ENCODE measurements around the gene ALPI.
"Not testable (repeated sequence)": the region's sequence is repeated elsewhere in the genome, so short reads cannot be mapped to it uniquely, and the experiment has no call there.

The ALPI gene

DNA sequence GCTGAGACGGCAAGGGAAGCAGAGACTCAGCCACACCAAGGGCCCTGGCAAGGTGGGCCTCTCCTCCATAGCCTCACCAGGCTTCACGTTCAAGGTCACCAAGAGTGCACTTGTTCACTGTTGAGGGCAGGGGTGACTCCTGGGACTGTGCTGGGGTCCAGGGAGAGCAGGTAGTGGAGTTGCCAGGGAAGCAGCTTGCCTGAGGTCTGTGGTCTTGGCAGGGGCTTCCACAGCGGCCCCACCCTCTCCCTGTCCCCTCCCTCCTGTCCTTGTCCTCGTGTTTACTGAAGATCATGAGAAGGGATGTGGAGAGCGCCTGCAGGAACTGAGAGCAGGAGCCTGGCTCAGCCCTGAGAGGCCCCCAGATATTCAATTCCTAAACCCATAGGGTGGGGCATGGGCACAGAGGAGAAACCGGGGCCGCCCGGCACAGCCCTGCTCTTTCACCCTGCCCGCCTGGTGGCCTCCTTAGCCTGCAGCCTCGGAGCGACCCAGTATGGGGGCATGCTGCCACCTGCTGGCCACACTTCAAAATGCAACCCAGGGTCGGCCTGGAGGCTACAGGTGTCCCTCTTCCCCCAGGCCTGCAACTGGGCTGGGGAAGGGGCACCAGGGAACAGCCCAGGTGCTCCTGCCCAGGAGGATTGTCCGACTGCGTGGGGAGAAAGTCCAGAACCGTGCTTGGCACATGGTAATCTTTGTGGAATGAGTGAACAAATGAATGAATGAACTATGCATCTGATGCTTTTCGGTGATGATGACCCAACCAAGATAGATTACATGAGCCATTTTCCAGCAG is 15.5 kb upstream of the ALPI start:
- in situ Hi-C loops (cut with MboI; ENCODE audit: low pct_unique_long_range_greater_than_20kb, low sequenced_read_pairs) = not testable (repeated sequence)
- peak; percentile 82 for DNase-seq

DNA sequence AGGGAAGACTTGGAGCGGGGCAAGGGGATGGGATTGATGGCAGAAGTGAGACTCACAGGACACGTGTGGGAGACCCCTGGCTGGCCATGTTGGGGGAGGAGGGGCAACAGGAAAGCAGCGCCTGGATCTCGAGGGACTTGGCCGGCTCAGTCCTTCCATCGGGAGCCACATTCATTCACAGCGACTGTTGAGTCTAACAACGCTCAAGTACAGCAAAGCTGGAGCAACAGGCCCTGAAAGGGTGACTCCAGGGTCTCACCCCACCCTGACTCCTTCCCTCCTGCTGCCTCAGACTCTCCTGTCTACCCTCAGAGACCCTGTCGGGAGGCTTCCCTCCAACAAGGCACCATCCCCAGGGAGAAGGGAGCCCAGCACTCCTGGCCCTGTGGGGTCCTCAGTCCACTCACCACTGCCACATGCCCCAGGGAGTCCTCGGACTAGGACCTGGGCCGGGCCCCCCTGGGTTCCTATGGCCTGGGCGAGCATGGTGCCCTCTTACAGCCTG is 14.8 kb upstream of the ALPI start:
- no peak for DNase-seq
- in situ Hi-C loops (cut with MboI; ENCODE audit: low pct_unique_long_range_greater_than_20kb, low sequenced_read_pairs) = no loop called here

DNA sequence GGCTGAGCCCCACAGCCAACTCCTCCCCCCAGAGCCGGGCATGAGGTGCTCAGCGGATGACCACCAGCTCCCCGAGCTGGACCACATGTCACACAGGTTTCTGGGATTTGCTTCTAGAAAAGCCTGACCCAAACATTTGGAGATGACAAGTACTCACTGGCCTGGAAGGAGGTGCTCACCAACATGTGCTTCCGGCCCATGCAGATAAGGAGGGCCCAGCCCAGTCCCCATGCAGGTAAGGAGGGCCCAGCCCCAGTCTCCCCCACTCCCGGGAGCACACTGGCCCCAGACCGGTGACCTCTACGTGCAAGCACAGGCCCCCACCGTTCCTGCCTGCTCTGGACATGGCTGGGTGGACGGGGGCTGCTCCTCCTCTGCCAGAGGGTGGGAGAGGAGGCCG is 14.0 kb upstream of the ALPI start:
- DNase-seq; in situ Hi-C loops (cut with MboI; ENCODE audit: low pct_unique_long_range_greater_than_20kb, low sequenced_read_pairs): not testable (repeated sequence)

DNA sequence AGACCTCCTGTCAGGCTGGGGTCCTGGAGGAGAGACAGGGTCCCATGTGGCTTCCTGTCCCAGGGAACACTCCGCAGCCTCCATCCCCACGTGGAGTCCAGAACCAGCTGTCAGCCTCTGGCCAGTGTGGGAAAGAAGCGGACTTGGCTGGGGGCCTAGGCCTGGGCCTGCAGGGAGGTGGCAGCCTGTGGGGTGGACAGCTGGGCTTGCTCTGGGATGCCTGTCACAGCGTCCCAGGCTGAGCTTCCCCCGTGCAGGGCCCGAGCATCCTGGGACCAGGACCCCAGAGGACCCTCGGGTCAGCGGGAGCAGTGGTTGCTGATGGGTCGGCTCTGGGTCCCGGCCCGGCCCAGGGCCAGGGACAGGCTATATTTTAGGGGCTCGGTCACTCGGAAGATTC is 13.5 kb upstream of the ALPI start:
- DNase-seq; in situ Hi-C loops (cut with MboI; ENCODE audit: low pct_unique_long_range_greater_than_20kb, low sequenced_read_pairs): not testable (repeated sequence)

DNA sequence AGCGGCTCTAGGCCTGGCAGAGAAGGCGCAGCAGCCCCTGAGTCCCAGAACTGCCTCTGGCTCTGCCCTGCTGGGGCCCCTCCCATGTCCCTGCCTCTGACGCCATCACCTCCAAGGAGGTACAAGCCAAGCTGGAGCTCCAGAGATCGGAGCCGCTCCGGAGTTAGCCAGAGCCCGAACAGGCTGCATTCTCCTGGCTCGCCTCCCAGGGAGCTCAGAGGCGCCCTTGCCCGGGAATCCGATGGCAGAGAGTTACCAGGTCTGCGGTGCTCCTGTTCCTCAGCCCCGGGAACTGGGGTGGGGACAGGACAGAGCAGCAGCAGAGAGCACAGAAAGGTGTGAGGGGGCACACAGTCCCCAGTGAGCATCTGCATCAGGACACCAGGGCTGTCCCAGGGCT is 12.9 kb upstream of the ALPI start:
- DNase-seq; in situ Hi-C loops (cut with MboI; ENCODE audit: low pct_unique_long_range_greater_than_20kb, low sequenced_read_pairs): not testable (repeated sequence)

DNA sequence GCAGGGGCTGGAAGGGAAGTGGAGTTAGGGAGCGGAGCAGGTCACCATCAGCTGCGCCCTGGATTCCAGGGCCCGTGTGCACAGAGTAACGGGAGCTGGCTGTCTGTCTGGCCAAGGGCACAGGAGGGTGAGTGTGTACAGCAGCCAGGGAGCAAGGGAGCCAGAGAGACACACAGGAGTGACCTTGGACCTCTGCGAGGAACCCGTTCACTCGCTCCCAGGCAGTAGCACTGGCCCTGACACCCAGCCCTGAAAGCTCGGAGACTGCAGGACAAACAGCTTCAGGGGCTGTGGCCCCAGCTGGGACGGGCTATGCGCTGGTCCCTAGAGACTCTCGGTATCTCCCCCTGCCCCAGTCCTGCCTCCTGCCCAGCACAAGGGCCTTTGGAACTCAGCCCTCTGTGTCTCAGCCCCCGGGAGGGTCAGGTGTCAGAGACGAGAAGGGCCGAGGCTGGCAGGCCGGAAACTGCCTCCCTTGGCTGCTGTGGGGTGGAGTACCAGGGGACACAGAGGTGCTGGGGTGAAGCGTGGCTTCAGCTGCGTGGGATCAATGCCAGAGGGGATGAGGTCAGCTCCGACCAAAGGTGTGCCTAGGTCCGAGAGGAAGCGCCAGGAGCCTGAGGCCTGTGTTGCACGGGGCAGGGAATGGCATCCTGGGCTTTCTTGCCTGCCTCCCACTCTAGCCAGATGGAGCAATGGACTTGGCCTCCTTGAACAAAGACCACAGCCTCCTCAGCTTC is 12.1 kb upstream of the ALPI start:
- in situ Hi-C loops (cut with MboI; ENCODE audit: low pct_unique_long_range_greater_than_20kb, low sequenced_read_pairs); DNase-seq: not testable (repeated sequence)

DNA sequence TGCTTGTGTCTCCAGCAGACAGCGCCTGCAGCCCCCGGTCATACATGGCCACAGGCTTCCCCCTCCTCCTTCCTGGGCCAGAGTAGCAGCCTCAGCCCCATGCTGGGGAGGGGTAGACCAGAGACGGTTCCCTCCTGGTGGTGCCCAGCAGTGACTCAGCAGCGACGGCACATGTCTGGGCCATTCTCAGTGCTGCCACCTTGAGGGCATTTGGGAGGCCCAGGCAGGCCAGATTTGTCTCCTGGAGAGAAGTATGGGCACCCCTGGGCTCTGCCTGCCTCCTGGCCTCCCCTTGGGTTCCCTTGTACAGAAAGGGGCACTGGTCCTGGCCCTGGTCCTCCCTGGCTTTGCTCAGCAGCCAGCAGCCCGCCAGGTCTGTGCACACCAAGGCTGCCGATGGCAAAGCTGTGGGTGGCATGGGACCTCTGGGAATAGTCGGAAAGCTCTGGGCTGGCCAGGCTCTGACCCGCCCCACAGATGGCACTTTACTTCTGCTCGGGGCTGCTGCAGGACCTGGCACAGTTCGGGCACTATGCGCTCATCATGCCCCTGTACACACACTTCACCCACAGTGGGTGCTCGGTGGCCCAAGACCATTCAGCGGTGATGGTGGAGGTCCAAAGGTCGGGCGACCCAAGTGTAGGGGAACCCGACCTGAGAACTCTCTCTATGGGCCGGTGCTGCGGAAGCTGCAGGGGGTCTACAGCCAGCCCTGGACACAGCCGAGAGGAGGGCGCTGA is 11.4 kb upstream of the ALPI start:
- peak; percentile 42 for DNase-seq
- in situ Hi-C loops (cut with MboI; ENCODE audit: low pct_unique_long_range_greater_than_20kb, low sequenced_read_pairs) = no loop called here

DNA sequence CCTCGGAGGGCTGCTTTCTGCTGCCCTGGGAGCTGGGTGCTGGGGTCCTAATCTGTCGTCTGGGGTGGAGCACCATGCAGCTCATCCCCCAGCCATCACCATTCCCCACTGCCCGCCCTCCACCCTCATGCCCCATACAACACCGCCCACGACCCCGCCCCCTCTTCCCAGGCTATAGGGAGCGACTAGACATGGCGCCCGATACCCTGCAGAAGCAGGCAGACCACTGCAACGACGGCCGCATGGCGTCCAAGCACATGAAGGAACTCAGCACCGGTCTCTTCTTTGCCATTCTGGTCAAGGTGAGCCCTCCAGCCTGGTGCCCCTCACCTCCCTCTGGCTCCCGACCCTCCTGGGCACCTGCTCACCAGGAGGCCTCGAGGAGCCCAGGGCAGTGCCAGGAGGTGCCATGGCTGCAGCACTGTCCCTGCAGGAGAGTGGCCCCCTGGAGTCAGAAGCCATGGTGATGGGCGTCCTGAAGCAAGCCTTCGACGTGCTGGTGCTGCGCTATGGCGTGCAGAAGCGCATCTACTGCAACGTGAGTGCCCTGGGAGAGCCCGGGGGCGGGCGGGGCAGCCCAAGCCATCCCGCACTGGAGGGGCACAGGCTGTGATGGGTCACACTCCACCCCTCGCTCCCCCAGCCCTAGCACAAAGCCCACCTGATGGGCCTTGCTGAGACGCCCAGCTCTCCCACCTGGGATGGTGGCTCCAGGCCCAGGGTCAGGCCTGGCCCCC is 10.6 kb upstream of the ALPI start:
- in situ Hi-C loops (cut with MboI; ENCODE audit: low pct_unique_long_range_greater_than_20kb, low sequenced_read_pairs) = not testable (repeated sequence)

DNA sequence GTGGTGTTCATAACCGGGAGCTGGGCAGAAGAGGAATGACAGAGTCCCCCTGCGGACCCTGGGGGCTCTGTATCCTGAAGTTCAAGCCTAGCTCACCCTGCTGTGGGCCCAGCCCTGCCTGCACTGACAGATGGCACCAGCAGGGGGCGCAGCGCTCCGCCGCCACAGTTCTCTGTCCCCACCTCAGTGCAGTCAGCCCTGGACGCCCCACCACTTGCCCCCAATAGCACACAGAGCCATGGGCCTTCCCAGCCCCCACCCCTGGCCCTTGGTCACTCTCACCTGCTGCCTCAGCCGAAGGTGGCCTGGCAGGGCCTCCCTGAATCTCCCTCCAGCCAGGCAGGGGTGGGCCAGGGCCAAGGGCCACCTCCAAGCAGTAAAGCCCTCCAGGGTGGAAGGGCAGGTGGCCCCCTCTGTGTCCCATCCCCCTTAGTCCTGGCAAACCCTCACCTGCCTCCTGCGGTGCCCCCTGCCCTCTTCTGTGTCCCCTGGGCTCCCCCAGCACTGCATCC is 9.6 kb upstream of the ALPI start:
- in situ Hi-C loops (cut with MboI; ENCODE audit: low pct_unique_long_range_greater_than_20kb, low sequenced_read_pairs); DNase-seq: not testable (repeated sequence)

More for the DNA sequence above, 10.6 kb upstream of the ALPI start:
- not testable (repeated sequence) for DNase-seq

DNA sequence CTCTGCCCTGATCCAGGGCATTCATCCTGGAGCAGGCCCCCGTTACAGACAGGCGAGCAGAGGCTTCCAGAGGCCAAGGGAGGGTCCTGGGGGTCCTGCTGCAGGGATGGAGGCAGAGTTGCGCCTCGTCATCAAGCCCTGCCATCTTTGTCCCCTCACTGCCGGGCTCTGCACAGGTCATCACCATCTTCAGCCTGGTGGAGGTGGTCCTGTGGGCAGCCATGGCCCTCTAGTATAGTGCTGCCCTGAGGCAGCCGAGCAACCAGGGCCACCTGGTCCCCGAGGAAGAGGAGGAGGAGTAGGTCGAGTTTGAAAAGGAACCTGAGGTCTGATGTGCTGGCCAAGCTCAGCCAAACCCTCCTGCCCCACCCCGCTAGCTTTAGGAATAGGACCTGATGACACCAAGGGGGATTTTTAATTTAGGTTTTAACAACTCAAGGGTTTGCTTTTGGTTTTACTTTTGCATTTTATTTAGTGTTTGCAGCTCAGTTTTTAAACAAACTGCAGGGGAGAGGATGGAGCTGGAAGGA is 8.8 kb upstream of the ALPI start:
- in situ Hi-C loops (cut with MboI; ENCODE audit: low pct_unique_long_range_greater_than_20kb, low sequenced_read_pairs) = no loop called here
- DNase-seq = no peak

DNA sequence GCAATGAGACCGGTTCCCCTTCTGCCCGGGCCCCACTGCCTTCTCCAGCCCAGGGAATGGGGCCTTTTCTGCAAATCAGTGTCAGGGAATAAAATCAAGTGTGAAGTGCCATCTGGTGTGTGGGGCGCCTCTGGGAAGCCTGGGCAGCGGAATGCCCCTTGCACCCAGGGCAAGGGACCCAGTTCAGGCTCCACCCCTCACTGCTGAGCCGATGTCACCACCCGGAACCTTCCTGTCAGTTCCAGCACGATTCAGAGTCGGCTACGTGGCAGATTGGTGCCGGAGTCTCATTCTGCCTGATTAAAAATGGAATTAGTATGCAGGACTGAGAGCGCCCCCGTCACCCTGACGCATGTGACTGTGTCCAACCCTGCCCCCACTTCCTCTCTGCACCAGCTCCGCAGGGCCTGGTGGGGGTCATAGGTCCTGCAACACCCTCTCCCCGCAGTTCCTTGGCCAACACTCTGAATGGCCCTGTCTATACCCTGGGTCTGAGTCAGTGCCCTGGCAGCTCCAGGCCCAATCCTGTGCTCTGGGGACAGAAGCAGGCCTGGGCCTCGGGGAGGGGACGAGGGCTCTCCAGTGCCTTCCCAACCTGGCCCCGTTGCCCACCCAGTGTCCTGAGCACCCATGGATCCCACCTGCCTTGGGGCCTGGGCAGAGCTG is 8.2 kb upstream of the ALPI start:
- DNase-seq = no peak
- in situ Hi-C loops (cut with MboI; ENCODE audit: low pct_unique_long_range_greater_than_20kb, low sequenced_read_pairs) = no loop called here

DNA sequence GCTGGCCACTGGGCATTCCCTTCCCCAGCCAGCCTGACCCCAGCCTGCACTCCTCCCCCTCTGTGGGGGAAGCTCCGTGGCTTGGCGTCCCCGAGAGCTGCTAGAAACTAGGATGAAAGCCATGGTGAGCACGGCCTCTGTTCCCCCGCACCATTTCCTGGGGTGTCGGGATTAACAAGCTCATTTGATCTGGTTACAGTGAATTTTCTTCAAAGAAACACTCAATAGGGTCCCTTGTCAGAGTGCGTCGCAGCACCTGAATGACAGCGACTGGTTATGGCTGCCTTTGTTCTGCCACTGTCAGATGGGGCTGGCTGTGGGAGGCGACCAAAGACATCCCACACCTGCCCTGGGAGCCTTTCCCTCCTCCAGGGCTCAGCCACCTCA is 7.7 kb upstream of the ALPI start:
- in situ Hi-C loops (cut with MboI; ENCODE audit: low pct_unique_long_range_greater_than_20kb, low sequenced_read_pairs) = no loop called here
- DNase-seq = no peak

DNA sequence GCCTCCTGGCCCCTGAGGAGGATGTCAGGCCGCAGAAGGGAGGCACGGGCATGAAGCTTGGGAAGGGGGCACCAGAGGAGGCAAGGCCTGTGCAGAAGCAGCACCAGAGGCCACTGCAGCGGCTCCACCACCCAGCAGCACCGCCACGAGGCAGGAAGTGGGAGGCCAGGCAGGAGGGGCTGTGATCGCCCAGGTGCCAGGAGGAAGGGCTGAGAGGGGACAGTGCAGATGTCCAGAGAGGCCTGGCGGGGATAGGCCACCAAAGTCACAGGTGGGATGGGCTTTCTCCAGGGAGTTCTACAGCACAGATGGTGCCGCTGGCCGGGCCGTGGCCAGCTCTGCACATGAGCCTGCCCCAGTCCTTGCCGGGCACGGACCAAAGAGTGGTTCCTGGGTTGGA is 6.0 kb upstream of the ALPI start:
- in situ Hi-C loops (cut with MboI; ENCODE audit: low pct_unique_long_range_greater_than_20kb, low sequenced_read_pairs) = no loop called here

DNA sequence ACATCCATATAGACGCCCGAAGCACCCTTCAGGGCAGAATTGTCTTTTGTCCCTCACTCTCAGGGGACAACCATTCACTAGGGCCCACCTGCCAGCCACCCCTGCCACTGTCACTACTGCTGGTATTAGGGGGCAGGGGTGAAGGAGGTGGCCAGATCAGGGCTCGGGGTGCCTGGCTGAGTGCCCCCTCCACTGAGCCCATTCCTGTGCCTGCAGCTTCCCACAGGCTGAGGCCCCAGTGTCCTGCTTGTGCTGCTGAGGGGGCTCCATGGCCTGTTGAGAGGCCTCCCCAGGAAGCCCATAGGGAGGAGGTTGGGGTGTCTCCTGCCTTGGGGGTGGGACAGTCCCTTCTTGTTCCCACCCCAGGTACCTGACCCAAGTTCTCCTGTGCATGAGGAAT is 4.3 kb upstream of the ALPI start:
- in situ Hi-C loops (cut with MboI; ENCODE audit: low pct_unique_long_range_greater_than_20kb, low sequenced_read_pairs); DNase-seq: not testable (repeated sequence)

More for the DNA sequence above, 6.0 kb upstream of the ALPI start:
- DNase-seq = no peak

DNA sequence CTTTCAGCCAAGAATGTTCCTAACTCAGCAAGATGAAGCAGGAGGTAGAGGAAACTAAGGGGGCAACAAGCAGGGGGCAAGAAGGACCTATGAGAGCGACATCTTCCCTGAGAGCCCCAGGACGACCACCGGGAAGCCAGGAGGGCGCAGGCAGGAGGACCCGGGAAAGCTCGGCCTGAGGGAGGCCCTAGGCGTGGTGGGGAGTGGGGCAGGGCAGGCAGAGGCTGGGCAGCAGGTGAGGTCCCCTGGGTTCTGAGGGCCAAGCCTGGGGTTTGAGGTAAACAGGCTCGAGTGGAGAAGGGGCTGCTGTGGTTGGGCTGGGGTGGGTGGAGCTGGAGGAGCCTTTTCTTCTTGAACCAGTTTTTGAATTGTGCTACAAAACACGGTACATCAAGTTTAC is 1.3 kb upstream of the ALPI start:
- in situ Hi-C loops (cut with MboI; ENCODE audit: low pct_unique_long_range_greater_than_20kb, low sequenced_read_pairs) = no loop called here
- DNase-seq = no peak

DNA sequence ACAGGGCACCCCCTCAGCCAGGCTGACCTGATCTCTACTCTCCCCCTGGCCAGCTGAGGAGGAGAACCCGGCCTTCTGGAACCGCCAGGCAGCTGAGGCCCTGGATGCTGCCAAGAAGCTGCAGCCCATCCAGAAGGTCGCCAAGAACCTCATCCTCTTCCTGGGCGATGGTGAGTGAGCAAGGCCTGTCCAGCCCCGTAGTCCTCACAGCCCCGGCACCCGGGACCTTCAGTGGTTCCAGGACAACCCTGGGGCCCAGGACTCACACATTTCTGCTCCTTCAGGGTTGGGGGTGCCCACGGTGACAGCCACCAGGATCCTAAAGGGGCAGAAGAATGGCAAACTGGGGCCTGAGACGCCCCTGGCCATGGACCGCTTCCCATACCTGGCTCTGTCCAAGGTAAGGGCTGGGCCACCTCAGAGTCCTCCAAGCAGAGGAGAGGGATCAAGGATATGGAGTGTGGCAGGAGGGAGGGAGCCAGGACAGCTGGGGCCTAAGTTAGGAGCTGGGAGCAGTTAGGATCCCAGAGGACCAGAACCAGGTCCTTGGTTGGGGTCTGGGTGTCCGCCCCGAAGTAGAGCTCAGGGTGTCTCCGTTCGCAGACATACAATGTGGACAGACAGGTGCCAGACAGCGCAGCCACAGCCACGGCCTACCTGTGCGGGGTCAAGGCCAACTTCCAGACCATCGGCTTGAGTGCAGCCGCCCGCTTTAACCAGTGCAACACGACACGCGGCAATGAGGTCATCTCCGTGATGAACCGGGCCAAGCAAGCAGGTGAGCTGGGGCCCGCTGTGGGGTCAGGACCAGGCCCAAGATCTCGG is 555 bp downstream of the ALPI start:
- in situ Hi-C loops (cut with MboI; ENCODE audit: low pct_unique_long_range_greater_than_20kb, low sequenced_read_pairs) = no loop called here
- DNase-seq = no peak

Measured in KBM-7 (cell line).